Smooth muscle cell (in vitro differentiated cells): Measurements from ENCODE around the gene TNNI2. TPM values are rescaled to one million over a fixed set of nuclear protein-coding genes. Genes with fewer than 3 reads are reported as not detected.

Experiments
- DNase-seq: peaks from one replicate; lab custom pipeline; 2025; ENCODE audit not compliant: unreplicated experiment; lab: John Stamatoyannopoulos, UW
- H2AFZ ChIP-seq: fragments of 200-600 bp; sonication (generic); 2 replicates; pipeline ENCODE4 v1.6.0; 2016; ENCODE audit warnings: antibody characterized with exemption, low read depth, mild to moderate bottlenecking
- H3F3A ChIP-seq: fragments of 200-600 bp; sonication (generic); 2 replicates; pipeline ENCODE4 v1.6.0; 2017; ENCODE audit warnings: antibody characterized with exemption, low read depth
- H3K27ac ChIP-seq: fragments of 200-600 bp; sonication (generic); 2 replicates; pipeline ENCODE4 v1.5.1; 2016; ENCODE audit warnings: low read depth, mild to moderate bottlenecking
- H3K27me3 ChIP-seq: fragments of 200-600 bp; sonication (generic); 2 replicates; pipeline ENCODE4 v1.6.1; 2016; ENCODE audit warnings: low read depth, mild to moderate bottlenecking
- H3K36me3 ChIP-seq: fragments of 200-600 bp; sonication (generic); 2 replicates; pipeline ENCODE4 v1.5.1; 2016; ENCODE audit warnings: low read depth
- H3K4me1 ChIP-seq: fragments of 200-600 bp; sonication (generic); 2 replicates; pipeline ENCODE4 v1.5.1; 2016; ENCODE audit warnings: low read depth
- H3K4me2 ChIP-seq: fragments of 200-600 bp; sonication (generic); 2 replicates; pipeline ENCODE4 v1.6.0; 2016; ENCODE audit warnings: mild to moderate bottlenecking
- H3K4me3 ChIP-seq: fragments of 200-600 bp; sonication (generic); 2 replicates; pipeline ENCODE4 v1.5.1; 2016; ENCODE audit warnings: mild to moderate bottlenecking
- H3K79me2 ChIP-seq: fragments of 200-600 bp; sonication (generic); 2 replicates; pipeline ENCODE4 v1.6.0; 2016; ENCODE audit warnings: low read depth, mild to moderate bottlenecking
- H3K9ac ChIP-seq: fragments of 200-600 bp; sonication (generic); 2 replicates; pipeline ENCODE4 v1.6.0; 2016; ENCODE audit warnings: low read depth
- H3K9me3 ChIP-seq: fragments of 200-600 bp; sonication (generic); replicated peaks from 2 replicates; pipeline ENCODE4 v1.5.1; 2016; ENCODE audit warnings: low read depth
- H4K20me1 ChIP-seq: fragments of 200-600 bp; sonication (generic); 2 replicates; pipeline ENCODE4 v1.6.0; 2016; ENCODE audit warnings: low read depth
- CTCF ChIP-seq: fragments of 200-600 bp; sonication (generic); IDR thresholded peaks from 2 replicates; pipeline ENCODE4 v1.5.1; 2017; ENCODE audit warnings: borderline replicate concordance, mild to moderate bottlenecking, antibody characterized with exemption; ENCODE audit not compliant: insufficient read depth, poor library complexity, severe bottlenecking
- WGBS: methylation state at CpG from one replicate; pipeline ENCODE4 v1.1.7; 2016; ENCODE audit warnings: low lambda C conversion rate; 5-methylcytosine and 5-hydroxymethylcytosine counted together
- microRNA-seq: library from miRNA; unstranded; fragments of <30 nt; microRNA quantifications from one replicate; pipeline ENCODE4, GENCODE V29; 2016; ENCODE audit warnings: borderline number of aligned reads
- polyA plus RNA-seq: library from polyadenylated mRNA; unstranded; fragments of >200 nt; fragmentation: Nextera tagmentation; extraction: Ambion mirVana; gene quantifications from 2 replicates; pipeline ENCODE4 v1.2.1, GENCODE V29; 2016
- small RNA-seq: library from RNA; depleted of rRNA; stranded (forward); fragments of <200 nt; gene quantifications from one replicate; pipeline ENCODE3, GENCODE V24; 2014
- total RNA-seq: library from RNA; depleted of rRNA; stranded (reverse); fragments of >200 nt; gene quantifications from 2 replicates; pipeline ENCODE4 v1.2.3, GENCODE V29; 2014

The TNNI2 gene
- total and polyA plus RNA-seq, 2 experiments from 2014 or later, result 0.94 to 1.2 TPM

GRCh38 chr11:1889941-1890855 lies 51.4 kb downstream of the TNNI2 start:
- H3K9me3 ChIP-seq, result no peaks in the 10 kb centered on the region
- H3K9ac ChIP-seq, result no peak overlapping the region
- no peak for DNase-seq

More at GRCh38 chr11:1889941-1890855, 51.4 kb downstream of the TNNI2 start:
- H3K27ac ChIP-seq, result no peak overlapping the region
- H3K27me3 ChIP-seq, result no peaks in the 10 kb centered on the region
- TF ChIP-seq CTCF, result no peak
- H3K4me2 ChIP-seq, result no peak overlapping the region
- H2AFZ ChIP-seq, result no peak overlapping the region
- H3K4me1 ChIP-seq, result no peaks in the 10 kb centered on the region
- H4K20me1 ChIP-seq, result no peaks in the 10 kb centered on the region
- no peaks in the 10 kb centered on the region for H3K36me3 ChIP-seq
- no peaks in the 10 kb centered on the region for H3K79me2 ChIP-seq
- peaks cover 5% of the 10 kb centered on the region for H3F3A ChIP-seq
- no peak overlapping the region for H3K4me3 ChIP-seq
- 94% methylated on average over 22 of the region's 33 CpGs for WGBS

Small RNA genes lying within 50 kb of the gene (microRNA-seq; reads per million reads assigned to microRNA genes)
- not detected for gene MIR4298
- not detected for gene MIR7847

Small RNA genes lying within 50 kb of the gene (small RNA-seq; reads per million reads assigned to genes)
- gene AC051649.1 (not detected), gene MIR4298 (not detected)

Other genes with a start within 250 kb of the TNNI2 start
- gene KRTAP5-2, start 240.7 kb upstream of the TNNI2 start, total RNA-seq, result not detected in 2 replicates
- gene KRTAP5-2, start 240.7 kb upstream of the TNNI2 start, polyA plus RNA-seq, result 0.14 TPM in 1 of 2 replicates, not detected in the other
- gene KRTAP5-3, start 230.5 kb upstream of the TNNI2 start, total RNA-seq, result not detected in 2 replicates
- gene KRTAP5-3, start 230.5 kb upstream of the TNNI2 start, polyA plus RNA-seq, result not detected in 2 replicates
- not detected in 2 replicates for gene KRTAP5-4, start 216.8 kb upstream of the TNNI2 start, total RNA-seq
- not detected in 2 replicates for gene KRTAP5-4, start 216.8 kb upstream of the TNNI2 start, polyA plus RNA-seq
- gene KRTAP5-5, start 209.2 kb upstream of the TNNI2 start, total RNA-seq, result not detected in 2 replicates
- gene KRTAP5-5, start 209.2 kb upstream of the TNNI2 start, polyA plus RNA-seq, result not detected in 2 replicates
- gene KRTAP5-6, start 141.8 kb upstream of the TNNI2 start, total RNA-seq, result not detected in 2 replicates
- not detected in 2 replicates for gene KRTAP5-6, start 141.8 kb upstream of the TNNI2 start, polyA plus RNA-seq
- 0.49 and 2.5 TPM in 2 replicates for gene IFITM10, start 88.4 kb upstream of the TNNI2 start, total RNA-seq
- gene IFITM10, start 88.4 kb upstream of the TNNI2 start, polyA plus RNA-seq, result 2.2 and 4.2 TPM in 2 replicates
- 101 and 123 TPM in 2 replicates for gene CTSD, start 75.1 kb upstream of the TNNI2 start, total RNA-seq
- gene CTSD, start 75.1 kb upstream of the TNNI2 start, polyA plus RNA-seq, result 301 and 310 TPM in 2 replicates
- gene SYT8, start 4.0 kb upstream of the TNNI2 start, total RNA-seq, result 0.13 TPM in 1 of 2 replicates, not detected in the other
- 1.4 and 2.0 TPM in 2 replicates for gene SYT8, start 4.0 kb upstream of the TNNI2 start, polyA plus RNA-seq
- gene LSP1, start 14.1 kb downstream of the TNNI2 start, total RNA-seq, result 1.7 and 2.1 TPM in 2 replicates
- gene LSP1, start 14.1 kb downstream of the TNNI2 start, polyA plus RNA-seq, result 8.7 and 13.7 TPM in 2 replicates
- not detected in 2 replicates for gene PRR33, start 52.9 kb downstream of the TNNI2 start, total RNA-seq
- gene PRR33, start 52.9 kb downstream of the TNNI2 start, polyA plus RNA-seq, result not detected in 2 replicates
- 1.9 TPM in 1 of 2 replicates, not detected in the other for gene TNNT3, start 80.7 kb downstream of the TNNI2 start, total RNA-seq
- 0.97 and 4.7 TPM in 2 replicates for gene TNNT3, start 80.7 kb downstream of the TNNI2 start, polyA plus RNA-seq
- gene MRPL23, start 108.4 kb downstream of the TNNI2 start, total RNA-seq, result 27.7 and 51.6 TPM in 2 replicates
- gene MRPL23, start 108.4 kb downstream of the TNNI2 start, polyA plus RNA-seq, result 28.9 and 38.8 TPM in 2 replicates
- 3.3 and 6.5 TPM in 2 replicates for gene H19, start 158.9 kb downstream of the TNNI2 start, total RNA-seq
- gene H19, start 158.9 kb downstream of the TNNI2 start, polyA plus RNA-seq, result 2.5 and 2.6 TPM in 2 replicates